ENCODE data around the gene NCOR1. TPM values are rescaled to one million over a fixed set of nuclear protein-coding genes. Genes with fewer than 3 reads are reported as not detected.

NCOR1 gene
- total and polyA plus RNA-seq, 2 of the 8 experiments (the other 6 are each of a cell fraction or from before 2014, with no cell fraction given), result 65.4 to 142 TPM

GRCh38 chr17:16122697-16123434 lies 92.5 kb downstream of the NCOR1 start:
- FAIRE-seq, result no peak

More at GRCh38 chr17:16122697-16123434, 92.5 kb downstream of the NCOR1 start:
- Histone ChIP-seq H3K27ac (ENCODE audit: low read depth, low read length) (no peak overlapping the region), H2BK12ac (ENCODE audit: low read depth, low read length) (no peak overlapping the region), H3K23me2 (ENCODE audit: low read depth, low read length) (peaks cover 2% of the 10 kb centered on the region; the same call in 1 of the 2 replicates), H3K79me2 (ENCODE audit: control insufficient read depth in 1 of 2, insufficient read depth in 2 of 2, low read length in 2 of 2) (no peaks in the 10 kb centered on the region), H3K4me2 (ENCODE audit: insufficient read depth in 1 of 2, low read depth in 2 of 2, low read length in 2 of 2) (no peak overlapping the region), H3K4me3 (ENCODE audit: extremely low read depth in 1 of 4, insufficient read depth in 2 of 4, low read depth in 3 of 4, low read length in 4 of 4) (no peak overlapping the region), H3K18ac (ENCODE audit: extremely low read depth, low read length) (no peak overlapping the region), H3K79me1 (ENCODE audit: low read depth, low read length) (no peaks in the 10 kb centered on the region), H4K20me1 (replicated peaks in 1 of 2; ENCODE audit: control insufficient read depth in 1 of 2, insufficient read depth in 2 of 2, low read length in 2 of 2) (no peaks in the 10 kb centered on the region), H3K9me3 (ENCODE audit: insufficient read depth in 2 of 2, low read depth in 1 of 2, low read length in 1 of 2) (no peaks in the 10 kb centered on the region), H2BK15ac (ENCODE audit: low read length) (no peak overlapping the region), H3K9ac (replicated peaks in 1 of 4; ENCODE audit: extremely low read depth in 1 of 4, low read depth in 3 of 4, low read length in 3 of 4) (no peak overlapping the region), H3K4ac (replicated peaks; ENCODE audit: insufficient read length, low read depth, low read length) (no peak overlapping the region), H3K4me1 (replicated peaks in 1 of 4; ENCODE audit: control insufficient read depth in 3 of 4, insufficient read depth in 4 of 4, low read length in 3 of 4) (no peaks in the 10 kb centered on the region), H2BK5ac (ENCODE audit: low read depth, low read length) (no peak overlapping the region), H2BK120ac (replicated peaks; ENCODE audit: low read depth, low read length) (no peak overlapping the region), H4K91ac (replicated peaks; ENCODE audit: insufficient read length, low read length) (no peak overlapping the region), H3K36me3 (ENCODE audit: control insufficient read depth in 2 of 4, insufficient read depth in 4 of 4, low read length in 3 of 4) (peaks cover 5 to 45% (median 18%) of the 10 kb centered on the region in 4 experiments; a peak in 7 of 8 replicates), H4K8ac (ENCODE audit: extremely low read depth, insufficient read depth, low read length) (no peak overlapping the region), H3K56ac (replicated peaks; ENCODE audit: insufficient read length, low read depth, low read length) (no peak overlapping the region), H2AFZ (ENCODE audit: low read length) (no peak overlapping the region), H4K5ac (ENCODE audit: insufficient read length, low read depth, low read length) (no peak overlapping the region), H2BK20ac (ENCODE audit: low read length) (no peak overlapping the region), H3K14ac (ENCODE audit: insufficient read length) (no peak overlapping the region), H3K27me3 (replicated peaks in 1 of 4; ENCODE audit: control insufficient read depth in 3 of 4, extremely low read depth in 1 of 4, insufficient read depth in 3 of 4, low read length in 3 of 4) (no peaks in the 10 kb centered on the region), H2AK5ac (ENCODE audit: low read depth, low read length) (no peak overlapping the region), H3K23ac (ENCODE audit: insufficient read length) (no peak overlapping the region)
- TF ChIP-seq BRCA1 (IDR thresholded peaks at IDR 0.05; ENCODE audit: low read depth, low read length), result no peak
- no peak for TF ChIP-seq HDAC6 (IDR thresholded peaks at IDR 0.05; ENCODE audit: low read depth, low read length)
- no peak for TF ChIP-seq SUZ12 (IDR thresholded peaks at IDR 0.05; ENCODE audit: low read length)
- no peak for TF ChIP-seq ASH2L (IDR thresholded peaks at IDR 0.05; ENCODE audit: low read length)
- TF ChIP-seq BACH1 (IDR thresholded peaks at IDR 0.05; ENCODE audit: low read length), result no peak
- no peak for TF ChIP-seq EGR1 (IDR thresholded peaks at IDR 0.05; ENCODE audit: borderline replicate concordance, low read depth, low read length)
- no peak for TF ChIP-seq YY1 (IDR thresholded peaks at IDR 0.05; ENCODE audit: low read depth, low read length)
- no peak for TF ChIP-seq FOSL1 (IDR thresholded peaks at IDR 0.05; ENCODE audit: insufficient read depth, low read depth, low read length)
- TF ChIP-seq JUN (IDR thresholded peaks at IDR 0.05; ENCODE audit: low read depth, low read length), result no peak
- no peak for TF ChIP-seq E2F6 (IDR thresholded peaks at IDR 0.05)
- no peak for DNase-seq (ENCODE audit: low read depth in 1 of 2, low spot score in 2 of 2)
- POLR2A ChIA-PET (ENCODE audit: partially characterized antibody), result interaction anchor here (1.2 kb wide), 1 partner anchor 94 kb away, joined by 3 read pairs; the partner anchor contains the start of gene PIGL
- WGBS, 2 experiments (ENCODE audit: extremely low coverage in 1 of 2, insufficient coverage in 1 of 2, insufficient read length in 1 of 2, insufficient replicate concordance in 2 of 2, low coverage in 1 of 2, low lambda C conversion rate in 2 of 2, missing lambda C conversion rate in 1 of 2), result 90% methylated on average over 8 of the region's 8 CpGs; no CpG with 5 or more reads in 1 of the 2 experiments
- CTCF ChIA-PET (ENCODE audit: partially characterized antibody), result no interaction called here
